GM18951 (cell line): ENCODE data around the gene ASB2.

Experiments used
- POLR2A ChIP-seq: IDR thresholded peaks from 4 replicates; pipeline ENCODE4 v1.6.1; 2011; ENCODE audit warnings: mild to moderate bottlenecking; ENCODE audit not compliant: insufficient read length, insufficient read depth; ENCODE audit errors: extremely low read depth
- in situ Hi-C: fragments of 300-500 bp; cut with MboI; formaldehyde crosslinking; loops from one replicate; pipeline ENCODE4 v1.12.0; 2022; ENCODE audit warnings: low sequenced_read_pairs, mixed read lengths, inconsistent platforms; ENCODE audit not compliant: unreplicated experiment

ASB2 gene

DNA sequence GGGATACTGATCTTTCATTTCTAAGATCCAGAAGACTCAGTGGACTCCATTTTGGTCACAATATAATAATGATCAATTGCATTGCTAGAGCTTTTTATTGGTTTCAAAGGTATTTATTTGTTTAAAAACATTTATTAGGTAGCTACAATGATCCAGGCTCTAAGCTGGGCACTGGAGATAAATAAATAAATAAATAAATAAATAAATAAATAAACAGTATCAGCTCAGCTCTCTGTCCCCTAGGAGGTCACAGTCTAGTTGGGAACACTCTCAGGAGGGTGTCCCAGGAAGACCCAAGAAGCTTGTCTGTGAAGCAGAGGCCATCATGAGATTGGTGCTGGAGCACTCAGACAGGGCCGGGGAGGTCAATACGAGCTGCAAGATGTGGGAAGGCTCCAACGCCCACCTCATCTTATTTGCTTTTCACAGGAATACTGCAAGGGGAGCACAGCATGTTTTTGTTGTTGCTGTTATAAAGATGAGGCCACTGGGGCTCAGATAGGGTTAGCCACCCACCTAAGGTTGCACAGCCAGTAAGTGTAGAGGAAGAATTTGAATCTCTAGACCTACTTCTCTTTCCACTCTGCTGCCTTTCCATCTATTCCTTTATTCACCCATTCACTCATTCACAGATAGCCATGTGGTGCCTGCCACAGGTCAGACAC, 15.5 kb downstream of the ASB2 start:
- in situ Hi-C loops, result no loop called here

DNA sequence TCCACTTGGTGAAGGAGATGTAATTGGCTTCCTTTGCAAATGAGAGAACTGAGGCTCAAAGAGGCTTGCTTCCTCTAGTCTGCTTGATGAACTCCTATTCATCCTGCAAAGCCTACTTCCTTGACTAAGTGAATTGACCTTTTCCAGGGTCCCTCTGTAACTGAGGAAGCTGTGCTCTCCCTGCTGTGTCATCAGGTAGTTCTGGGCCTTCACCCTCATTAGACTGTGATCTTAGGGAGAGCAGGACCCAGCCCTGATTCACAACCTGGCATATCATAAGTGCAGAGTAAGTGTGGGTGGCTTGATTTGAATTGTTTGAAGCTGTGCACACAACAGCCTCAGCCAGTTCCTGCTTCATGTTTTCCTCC, 16.3 kb downstream of the ASB2 start:
- no peak for TF ChIP-seq POLR2A
- in situ Hi-C loops, result no loop called here

More for the DNA sequence above, 15.5 kb downstream of the ASB2 start:
- TF ChIP-seq POLR2A, result no peak

- peak; percentile 59 for TF ChIP-seq POLR2A
- in situ Hi-C loops, result no loop called here
Observed at GRCh38 chr14:93959239-93960107, 16.9 kb downstream of the ASB2 start.

DNA sequence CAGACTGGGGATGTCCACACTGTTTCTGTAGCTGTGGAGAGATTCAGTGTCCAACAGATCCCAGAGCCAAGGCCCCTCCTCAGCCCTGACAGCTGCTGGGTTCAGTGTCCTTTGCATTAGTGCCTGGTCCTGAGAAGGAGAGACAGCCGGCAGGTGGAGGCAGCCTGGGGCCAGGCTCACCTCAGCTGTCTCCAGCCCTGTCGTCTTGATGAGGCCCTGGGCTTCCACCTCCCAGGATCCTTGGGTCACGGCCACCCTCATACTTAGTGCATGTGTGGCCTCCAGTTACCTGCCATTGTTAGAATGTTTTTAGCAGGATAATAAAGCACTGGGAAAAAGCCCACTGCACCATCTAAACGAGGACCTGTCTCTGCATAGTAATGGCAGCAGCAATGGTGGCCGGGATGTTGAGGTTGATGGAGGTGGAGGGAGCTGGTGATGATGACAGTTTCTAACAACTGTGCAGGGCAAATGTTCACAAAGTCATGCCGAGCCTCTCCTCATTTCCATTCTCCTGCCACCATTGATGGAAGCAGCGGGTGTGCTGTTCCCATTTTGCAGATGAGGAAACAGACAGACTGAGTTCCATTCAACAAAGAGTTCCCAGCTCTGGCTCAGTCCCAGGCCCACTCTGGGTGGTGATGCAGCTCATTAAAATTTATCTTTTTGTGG, 17.7 kb downstream of the ASB2 start:
- in situ Hi-C loops, result no loop called here
- no peak for TF ChIP-seq POLR2A

GRCh38 chr14:93957751-93958566, 18.4 kb downstream of the ASB2 start:
- TF ChIP-seq POLR2A, result no peak
- in situ Hi-C loops, result no loop called here

DNA sequence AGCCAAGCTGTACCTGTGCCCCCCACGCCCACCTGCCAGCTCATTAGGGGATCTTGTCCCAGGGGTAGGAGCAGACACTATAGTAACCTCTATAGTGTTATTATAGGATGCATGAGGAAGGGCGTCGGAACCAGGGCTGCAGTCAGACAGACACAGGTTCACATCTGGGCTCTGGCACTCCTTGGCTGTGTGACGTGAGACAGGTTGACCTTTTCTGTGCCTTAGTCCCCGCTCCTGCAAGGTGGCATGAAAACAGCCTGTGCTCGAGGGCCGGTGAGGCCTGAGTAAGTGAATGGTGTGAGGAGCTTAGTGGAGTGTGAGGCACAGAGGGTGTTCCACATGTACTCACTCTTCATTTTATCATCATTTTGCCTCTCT, 19.0 kb downstream of the ASB2 start:
- in situ Hi-C loops, result no loop called here
- TF ChIP-seq POLR2A, result peak; percentile 5

GRCh38 chr14:93956514-93957332, 19.6 kb downstream of the ASB2 start:
- TF ChIP-seq POLR2A, result no peak
- in situ Hi-C loops, result no loop called here

- in situ Hi-C loops, result no loop called here
- TF ChIP-seq POLR2A, result no peak
Observed at GRCh38 chr14:93955850-93956481, 20.4 kb downstream of the ASB2 start.

- in situ Hi-C loops, result no loop called here
- TF ChIP-seq POLR2A, result peak; percentile 40
Observed at GRCh38 chr14:93954900-93955849, 21.2 kb downstream of the ASB2 start.

- in situ Hi-C loops, result no loop called here
- TF ChIP-seq POLR2A, result no peak
Observed at GRCh38 chr14:93954516-93954830, 21.9 kb downstream of the ASB2 start.
